T-helper 1 cell (primary cell): ENCODE data around the gene HUS1.

ENCODE experiments used
- DNase-seq, 5 donors: peaks; one replicate each; pipeline ENCODE4 v3.0.0-alpha.2; 2012 to 2020

The HUS1 gene

GRCh38 chr7:47978790-47979144 lies 648 bp downstream of the HUS1 start:
- DNase-seq, result no peak

- DNase-seq, result no peak
These were observed 5.7 kb downstream of the HUS1 start for GRCh38 chr7:47973739-47974138.

- no peak for DNase-seq
These were observed 8.7 kb downstream of the HUS1 start for GRCh38 chr7:47970761-47971160.

GRCh38 chr7:47968847-47969774 lies 10.3 kb downstream of the HUS1 start:
- DNase-seq, result peak in 3 of 5 donors; percentile 22 to 35 (median 33)

- no peak for DNase-seq
These were observed 11.7 kb downstream of the HUS1 start for GRCh38 chr7:47967708-47968107.

GRCh38 chr7:47967123-47967522 lies 12.3 kb downstream of the HUS1 start:
- no peak for DNase-seq

GRCh38 chr7:47965456-47965855 lies 14.0 kb downstream of the HUS1 start:
- DNase-seq, result no peak

- no peak for DNase-seq
These were observed 17.2 kb downstream of the HUS1 start for GRCh38 chr7:47962262-47962661.

- no peak for DNase-seq
These were observed 22.3 kb downstream of the HUS1 start for GRCh38 chr7:47957156-47957555.

- no peak for DNase-seq
These were observed 23.2 kb downstream of the HUS1 start for GRCh38 chr7:47956220-47956619.

GRCh38 chr7:47954231-47954911 lies 25.0 kb downstream of the HUS1 start:
- no peak for DNase-seq

- no peak for DNase-seq
These were observed 25.6 kb downstream of the HUS1 start for GRCh38 chr7:47953822-47954221.

GRCh38 chr7:47952224-47952623 lies 27.2 kb downstream of the HUS1 start:
- DNase-seq, result no peak

- DNase-seq, result no peak
These were observed 28.0 kb downstream of the HUS1 start for GRCh38 chr7:47951374-47951773.

GRCh38 chr7:47950714-47951113 lies 28.7 kb downstream of the HUS1 start:
- DNase-seq, result no peak

- DNase-seq, result no peak
These were observed 29.7 kb downstream of the HUS1 start for GRCh38 chr7:47949703-47950102.

- DNase-seq, result no peak
These were observed 31.1 kb downstream of the HUS1 start, which contains the start of gene PKD1L1 for GRCh38 chr7:47948141-47948790. TSS of gene PKD1L1 (minus strand) at chr7:47948466. CDS start at chr7:47948440, 26 bp downstream.

GRCh38 chr7:47947355-47947749 lies 32.1 kb downstream of the HUS1 start:
- DNase-seq, result no peak

GRCh38 chr7:47946581-47947354 lies 32.6 kb downstream of the HUS1 start:
- no peak for DNase-seq

- DNase-seq, result peak; percentile 34 to 72 (median 47)
These were observed 34.0 kb downstream of the HUS1 start for GRCh38 chr7:47945261-47946015.

GRCh38 chr7:47944536-47945260 lies 34.7 kb downstream of the HUS1 start:
- DNase-seq, result no peak
